Breast epithelium (tissue), 4 donors: ENCODE measurements around the gene POLG. TPM values are rescaled to one million over a fixed set of nuclear protein-coding genes. Genes with fewer than 3 reads are reported as not detected.

ENCODE experiments used
- DNase-seq, 2 donors: peaks; one replicate each; pipeline ENCODE4 v3.0.0-alpha.2; 2019; ENCODE audit warnings: low spot score in 2 of 2
- H3K27ac ChIP-seq, 2 donors: fragments of 200-600 bp; sonication (generic) in 1 of 2; one replicate each; pipeline ENCODE4 v1.5.1; 2016 to 2019; ENCODE audit warnings: mild to moderate bottlenecking in 1 of 2
- H3K27me3 ChIP-seq, 2 donors: fragments of 200-600 bp; sonication (generic) in 1 of 2; one replicate each; pipeline versions ENCODE4 v1.5.1 to v1.6.0; 2017 to 2019; ENCODE audit warnings: control low read depth in 1 of 2, mild to moderate bottlenecking in 1 of 2
- H3K36me3 ChIP-seq: fragments of 200-600 bp; one replicate; pipeline ENCODE4 v1.5.1; 2019
- H3K4me1 ChIP-seq, 2 donors: fragments of 200-600 bp; sonication (generic); one replicate each; pipeline ENCODE4 v1.5.1; 2016 to 2019; ENCODE audit warnings: control low read depth in 1 of 2
- H3K4me3 ChIP-seq, 3 donors: fragments of 200-600 bp; sonication (generic); 1 replicate in 2 of 3; 2 replicates in 1 of 3; pipeline ENCODE4 v1.5.1; 2016 to 2019; ENCODE audit warnings: mild to moderate bottlenecking in 3 of 3, moderate library complexity in 2 of 3
- H3K9me3 ChIP-seq, 2 donors: fragments of 200-600 bp; sonication (generic) in 1 of 2; one replicate each; pipeline ENCODE4 v1.5.1; 2016 to 2019; ENCODE audit warnings: control low read depth in 1 of 2
- POLR2A ChIP-seq: fragments of 450-650 bp; IDR thresholded peaks from one replicate; pipeline ENCODE4 v1.6.1; 2016; ENCODE audit warnings: antibody characterized with exemption, mild to moderate bottlenecking, moderate library complexity
- POLR2AphosphoS5 ChIP-seq, 3 donors: sonication (generic); formaldehyde crosslinking; IDR thresholded peaks; one replicate each; pipeline ENCODE4 v1.6.1; 2017; ENCODE audit warnings: antibody characterized with exemption in 3 of 3
- intact Hi-C: fragments of 100-400 bp; cut with DNase I; formaldehyde crosslinking; loops from one replicate; pipeline ENCODE4 v1.15.1; 2023; ENCODE audit warnings: low total_unique reads
- total RNA-seq, 3 donors: library from RNA; depleted of rRNA; stranded (reverse); fragments of >200 nt; gene quantifications; one replicate each; pipeline ENCODE4 v1.1.0, GENCODE V29; 2016
- TF ChIP-seq, protein P1 (sequence below), 3 donors: fragments of 450-650 bp; IDR thresholded peaks; one replicate each; pipeline ENCODE4 v1.5.1; 2016 to 2017; ENCODE audit warnings: antibody characterized with exemption in 3 of 3, mild to moderate bottlenecking in 3 of 3, moderate library complexity in 3 of 3

Gene POLG
- total RNA-seq, 3 donors from 2014 or later, result 50.6 to 59.6 (median 53.3) TPM

DNA sequence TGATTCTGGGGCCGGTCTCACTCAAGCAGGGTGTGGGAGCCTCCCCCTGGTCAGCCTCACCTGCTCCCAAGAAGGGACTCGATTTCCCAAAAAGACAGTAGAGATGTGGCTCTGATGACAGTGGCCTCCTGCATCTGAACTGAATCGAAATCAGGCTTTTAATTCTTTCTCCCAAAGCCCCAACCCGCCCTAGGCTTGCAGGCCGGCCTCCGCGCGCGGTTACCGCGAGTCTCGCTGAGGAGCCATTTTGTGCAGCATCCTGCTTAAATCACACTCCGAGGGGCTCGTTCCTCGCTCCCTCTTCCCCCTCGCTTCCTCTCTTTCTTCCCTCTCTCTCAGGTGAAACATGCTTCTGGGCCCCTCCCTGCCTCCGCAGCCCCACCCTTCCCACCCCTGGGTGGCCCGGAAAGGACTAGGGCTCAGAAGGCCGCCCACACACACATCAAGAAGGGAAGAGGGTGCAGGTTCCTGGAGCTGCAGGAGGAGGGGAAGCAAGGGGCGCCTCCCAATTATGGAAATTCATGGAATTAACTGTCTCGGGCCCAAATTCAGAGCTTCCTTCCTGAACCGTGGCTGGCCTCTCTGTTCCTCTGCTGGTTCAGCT lies 30.9 kb upstream of the POLG start:
- intact Hi-C loops, result loop anchor here (5.0 kb wide), 1 partner anchor 152 kb away; no protein-coding TSS in a partner anchor
- TF ChIP-seq POLR2A (no peak), POLR2AphosphoS5 (IDR thresholded peaks at IDR 0.05) (no peak)
- TF ChIP-seq, protein P1, sequence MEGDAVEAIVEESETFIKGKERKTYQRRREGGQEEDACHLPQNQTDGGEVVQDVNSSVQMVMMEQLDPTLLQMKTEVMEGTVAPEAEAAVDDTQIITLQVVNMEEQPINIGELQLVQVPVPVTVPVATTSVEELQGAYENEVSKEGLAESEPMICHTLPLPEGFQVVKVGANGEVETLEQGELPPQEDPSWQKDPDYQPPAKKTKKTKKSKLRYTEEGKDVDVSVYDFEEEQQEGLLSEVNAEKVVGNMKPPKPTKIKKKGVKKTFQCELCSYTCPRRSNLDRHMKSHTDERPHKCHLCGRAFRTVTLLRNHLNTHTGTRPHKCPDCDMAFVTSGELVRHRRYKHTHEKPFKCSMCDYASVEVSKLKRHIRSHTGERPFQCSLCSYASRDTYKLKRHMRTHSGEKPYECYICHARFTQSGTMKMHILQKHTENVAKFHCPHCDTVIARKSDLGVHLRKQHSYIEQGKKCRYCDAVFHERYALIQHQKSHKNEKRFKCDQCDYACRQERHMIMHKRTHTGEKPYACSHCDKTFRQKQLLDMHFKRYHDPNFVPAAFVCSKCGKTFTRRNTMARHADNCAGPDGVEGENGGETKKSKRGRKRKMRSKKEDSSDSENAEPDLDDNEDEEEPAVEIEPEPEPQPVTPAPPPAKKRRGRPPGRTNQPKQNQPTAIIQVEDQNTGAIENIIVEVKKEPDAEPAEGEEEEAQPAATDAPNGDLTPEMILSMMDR (IDR thresholded peaks at IDR 0.05), result no peak

GRCh38 chr15:89364741-89365450 lies 30.3 kb upstream of the POLG start:
- Histone ChIP-seq H3K27me3 (peaks cover 37 to 100% of the 10 kb centered on the region in 2 donors), H3K36me3 (no peaks in the 10 kb centered on the region), H3K4me3 (no peak overlapping the region), H3K4me1 (no peaks in the 10 kb centered on the region), H3K27ac (no peak overlapping the region), H3K9me3 (no peaks in the 10 kb centered on the region)
- intact Hi-C loops, result loop anchor here (5.0 kb wide), 1 partner anchor 152 kb away; no protein-coding TSS in a partner anchor
- no peak for DNase-seq
- TF ChIP-seq, protein P1 (IDR thresholded peaks at IDR 0.05), result no peak
- TF ChIP-seq POLR2A (no peak), POLR2AphosphoS5 (IDR thresholded peaks at IDR 0.05) (no peak)

More for the DNA sequence above, 30.9 kb upstream of the POLG start:
- peaks cover 34 to 100% of the 10 kb centered on the region in 2 donors for H3K27me3 ChIP-seq
- no peak for DNase-seq
- no peak overlapping the region for H3K4me3 ChIP-seq
- H3K4me1 ChIP-seq, result no peaks in the 10 kb centered on the region
- no peaks in the 10 kb centered on the region for H3K36me3 ChIP-seq
- H3K9me3 ChIP-seq, result no peaks in the 10 kb centered on the region
- H3K27ac ChIP-seq, result no peak overlapping the region

- no peak overlapping the region for H3K4me3 ChIP-seq
- H3K4me1 ChIP-seq, result peaks cover 0 to 2% of the 10 kb centered on the region in 2 donors
- no peak for TF ChIP-seq POLR2AphosphoS5 (IDR thresholded peaks at IDR 0.05)
- TF ChIP-seq, protein P1 (IDR thresholded peaks at IDR 0.05), result no peak
- TF ChIP-seq POLR2A, result no peak
- DNase-seq, result no peak
- intact Hi-C loops, result no loop called here
- H3K27ac ChIP-seq, result no peak overlapping the region
- H3K9me3 ChIP-seq, result no peaks in the 10 kb centered on the region
- H3K27me3 ChIP-seq, result peaks cover 41 to 100% of the 10 kb centered on the region in 2 donors
- no peaks in the 10 kb centered on the region for H3K36me3 ChIP-seq
Observed at GRCh38 chr15:89364341-89364740, 29.7 kb upstream of the POLG start.

DNA sequence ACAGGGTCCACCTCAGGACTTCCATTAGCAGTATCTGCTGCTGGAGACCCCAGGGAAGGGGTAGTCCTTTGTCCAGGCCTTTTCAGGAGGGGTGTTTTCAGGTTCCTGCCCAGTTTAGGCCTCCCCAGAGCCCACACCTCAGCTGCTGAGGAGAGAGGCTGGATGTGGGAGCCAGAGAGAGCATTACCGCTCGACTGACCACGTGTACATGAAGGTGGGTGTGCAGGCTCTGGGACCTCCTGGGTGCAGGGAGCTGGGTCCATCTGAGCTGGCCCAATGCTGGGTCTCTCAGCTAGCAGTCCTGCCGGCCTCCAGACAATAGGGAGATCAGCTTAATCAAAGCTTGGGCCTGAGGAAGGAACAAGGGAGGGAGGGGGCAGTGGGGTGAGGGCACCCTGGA lies 29.1 kb upstream of the POLG start:
- Histone ChIP-seq H3K4me1 (peaks cover 5 to 7% of the 10 kb centered on the region in 2 donors), H3K9me3 (no peaks in the 10 kb centered on the region), H3K27ac (no peak overlapping the region), H3K27me3 (peaks cover 38 to 100% of the 10 kb centered on the region in 2 donors), H3K4me3 (no peak overlapping the region), H3K36me3 (no peaks in the 10 kb centered on the region)
- intact Hi-C loops, result no loop called here
- no peak for DNase-seq
- TF ChIP-seq, protein P1 (IDR thresholded peaks at IDR 0.05), result no peak
- TF ChIP-seq POLR2AphosphoS5 (IDR thresholded peaks at IDR 0.05) (no peak), POLR2A (no peak)

- Histone ChIP-seq H3K27me3 (peaks cover 36 to 100% of the 10 kb centered on the region in 2 donors), H3K4me1 (peaks cover 5 to 7% of the 10 kb centered on the region in 2 donors)
- intact Hi-C loops, result no loop called here
Observed at GRCh38 chr15:89363133-89363532, 28.5 kb upstream of the POLG start.

More at GRCh38 chr15:89363133-89363532, 28.5 kb upstream of the POLG start:
- Histone ChIP-seq H3K27ac (no peak overlapping the region), H3K4me3 (no peak overlapping the region), H3K9me3 (no peaks in the 10 kb centered on the region), H3K36me3 (no peaks in the 10 kb centered on the region)
- DNase-seq, result no peak
- TF ChIP-seq, protein P1 (IDR thresholded peaks at IDR 0.05), result no peak
- TF ChIP-seq POLR2A (no peak), POLR2AphosphoS5 (IDR thresholded peaks at IDR 0.05) (no peak)
